ENCODE data around the gene EHD1.

GRCh38 chr11:64890522-64890939, 12.1 kb upstream of the EHD1 start:
- no peak for TF ChIP-seq CTCF (conservative IDR thresholded peaks at IDR 0.05 in 1 of 2, IDR thresholded peaks at IDR 0.05 in 1 of 2; ENCODE audit: extremely low read depth in 1 of 2, insufficient read depth in 1 of 2, low read depth in 1 of 2, low read length in 2 of 2)
- no peak for TF ChIP-seq EZH2 (IDR thresholded peaks at IDR 0.05; ENCODE audit: borderline replicate concordance, low read length)
